HG03064 (cell line): ENCODE measurements around the gene TP53AIP1.

Experiments
- ATAC-seq: cut with Tn5 transposase; IDR thresholded peaks from one replicate; pipeline ENCODE4 v1.9.1; 2021; ENCODE audit warnings: low read depth; ENCODE audit not compliant: unreplicated experiment

Gene TP53AIP1

DNA sequence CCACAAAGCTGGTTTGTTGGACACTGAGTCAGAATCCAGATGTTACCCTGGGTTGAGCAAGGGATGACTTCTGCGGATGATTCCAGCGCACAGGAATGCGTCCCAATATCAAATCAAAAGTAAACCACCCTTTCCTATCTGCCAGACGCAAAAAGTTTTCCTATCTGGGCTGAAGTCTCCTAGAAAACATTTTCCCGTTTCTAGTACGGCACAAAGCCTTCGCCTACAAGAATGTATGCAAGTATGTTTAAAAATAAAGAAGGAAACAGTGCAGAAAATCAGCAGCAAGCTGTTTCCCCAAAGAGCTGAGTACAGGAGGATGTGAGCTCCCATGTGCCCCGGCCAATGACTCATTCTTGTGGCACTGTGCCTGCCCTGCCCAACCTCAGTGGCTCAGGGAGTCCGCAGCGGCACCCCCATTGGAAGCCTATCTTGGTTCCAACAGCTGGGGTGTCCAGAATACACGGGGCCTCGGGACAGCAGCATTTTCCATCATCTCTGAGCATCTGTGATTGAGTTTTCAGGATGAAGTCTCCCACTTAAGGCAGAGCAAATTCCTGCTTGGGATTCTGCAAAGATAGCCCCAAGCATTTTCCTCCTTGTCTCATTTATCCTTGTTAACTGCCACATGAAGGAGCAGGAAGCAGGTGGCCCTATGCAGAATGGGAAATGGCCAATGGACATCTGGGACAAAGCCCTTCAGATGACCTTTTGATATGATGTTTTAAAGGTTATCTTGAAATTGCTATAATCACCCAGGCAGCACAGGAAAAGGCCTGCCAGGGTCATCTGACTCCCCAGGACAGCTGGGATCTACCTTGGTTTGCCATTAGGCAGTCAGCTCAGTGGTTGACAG is 34.1 kb downstream of the TP53AIP1 start:
- no peak for ATAC-seq

DNA sequence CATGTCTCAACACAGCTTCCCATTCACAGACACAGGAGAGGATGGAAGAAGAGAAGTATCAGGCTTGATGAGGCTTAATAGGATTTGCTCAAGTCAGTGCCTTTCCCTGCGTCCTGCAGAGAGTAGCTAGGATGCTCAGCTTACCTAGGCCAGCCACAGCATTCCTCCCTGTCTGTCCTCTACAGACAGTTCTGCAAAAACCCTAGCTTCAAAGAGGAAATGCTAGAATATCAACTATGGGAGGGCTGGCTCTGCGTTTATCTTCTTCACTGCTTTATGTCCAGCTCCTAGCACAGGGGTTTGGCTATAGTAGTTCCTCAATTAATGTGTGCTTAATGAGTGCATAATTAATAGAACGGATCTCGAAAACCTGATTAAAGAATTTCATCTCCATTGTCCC is 35.1 kb downstream of the TP53AIP1 start:
- ATAC-seq = no peak

DNA sequence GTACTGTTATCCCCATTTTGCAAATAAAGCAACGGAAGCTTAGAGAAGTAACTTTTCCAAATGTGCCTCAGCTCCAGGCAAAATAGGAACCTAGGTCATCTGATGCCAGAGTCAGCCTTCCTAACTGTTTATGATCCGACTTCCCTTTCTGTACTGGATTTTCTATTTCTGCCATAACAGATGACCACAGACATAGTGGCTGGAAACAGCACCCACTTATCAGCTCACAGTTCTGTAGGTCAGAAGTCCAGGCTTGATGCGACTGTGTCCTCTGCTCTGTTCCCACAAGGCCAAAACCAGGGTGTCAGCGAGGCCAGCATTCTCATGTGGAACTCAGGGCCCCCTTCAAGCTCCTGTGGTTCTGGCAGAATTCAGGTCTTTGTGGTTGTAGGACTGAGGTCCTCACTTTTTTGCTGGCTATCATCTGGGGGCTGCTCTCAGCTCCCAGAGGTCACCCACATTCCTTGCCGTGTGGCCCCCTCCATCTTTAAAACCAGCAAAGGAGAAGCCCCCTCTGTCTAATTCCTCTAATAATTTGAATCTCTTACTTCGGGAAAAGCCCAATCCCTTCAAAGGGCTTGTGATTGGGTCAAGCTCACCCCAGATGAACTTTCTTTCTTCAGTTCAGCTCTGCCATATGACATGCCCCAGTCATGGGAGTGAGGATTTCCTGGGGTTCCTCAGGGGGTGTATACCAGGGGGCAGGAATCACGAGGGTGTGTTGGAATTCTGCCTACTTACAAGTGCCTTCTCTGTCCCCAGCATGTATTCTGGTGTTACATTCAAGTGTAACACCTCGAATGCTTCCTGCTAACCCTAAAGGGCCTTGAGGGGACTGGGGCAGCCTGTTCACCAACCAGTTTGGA is 36.3 kb downstream of the TP53AIP1 start:
- no peak for ATAC-seq

DNA sequence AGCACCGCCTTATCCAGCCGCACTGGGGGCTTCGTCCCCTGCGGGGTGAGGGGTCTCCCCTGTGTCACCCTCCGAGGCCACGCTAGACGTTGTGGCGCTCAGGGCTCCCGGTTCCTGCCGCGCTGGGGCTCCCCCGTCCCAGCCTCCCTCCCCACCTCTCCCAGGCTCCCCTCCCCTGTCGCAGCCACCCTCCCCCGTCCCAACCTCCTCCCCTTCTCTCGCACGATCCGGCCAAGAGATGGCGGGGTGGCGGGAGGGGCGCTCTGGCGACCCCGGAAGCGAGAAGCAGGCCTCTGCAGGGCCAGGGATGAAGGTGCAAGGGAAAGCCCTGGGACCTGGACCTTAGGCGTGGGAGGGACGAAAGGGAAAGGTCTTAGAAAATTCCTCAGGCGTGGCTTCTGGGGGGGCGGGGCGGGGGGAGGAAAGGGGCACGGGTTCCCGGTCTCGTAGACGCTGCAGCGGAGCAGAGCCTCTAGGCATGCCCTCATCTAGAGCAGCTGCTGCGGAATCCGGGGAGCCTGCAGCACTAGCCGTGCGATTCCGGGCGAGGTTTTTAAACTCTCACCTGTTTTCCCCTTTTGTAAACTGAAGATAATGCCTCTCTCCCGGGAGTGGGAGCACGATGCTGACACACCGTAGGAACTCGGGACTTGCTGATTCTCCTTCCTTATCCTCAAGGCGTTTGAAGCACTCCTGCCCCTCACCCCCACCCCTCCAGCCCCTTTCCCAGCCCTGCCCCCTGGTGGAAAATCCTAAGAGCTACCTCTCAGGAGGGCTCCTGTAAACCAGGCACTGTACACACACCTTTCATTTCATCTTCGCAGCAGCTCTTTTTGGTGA is 37.1 kb downstream of the TP53AIP1 start:
- ATAC-seq = no peak

DNA sequence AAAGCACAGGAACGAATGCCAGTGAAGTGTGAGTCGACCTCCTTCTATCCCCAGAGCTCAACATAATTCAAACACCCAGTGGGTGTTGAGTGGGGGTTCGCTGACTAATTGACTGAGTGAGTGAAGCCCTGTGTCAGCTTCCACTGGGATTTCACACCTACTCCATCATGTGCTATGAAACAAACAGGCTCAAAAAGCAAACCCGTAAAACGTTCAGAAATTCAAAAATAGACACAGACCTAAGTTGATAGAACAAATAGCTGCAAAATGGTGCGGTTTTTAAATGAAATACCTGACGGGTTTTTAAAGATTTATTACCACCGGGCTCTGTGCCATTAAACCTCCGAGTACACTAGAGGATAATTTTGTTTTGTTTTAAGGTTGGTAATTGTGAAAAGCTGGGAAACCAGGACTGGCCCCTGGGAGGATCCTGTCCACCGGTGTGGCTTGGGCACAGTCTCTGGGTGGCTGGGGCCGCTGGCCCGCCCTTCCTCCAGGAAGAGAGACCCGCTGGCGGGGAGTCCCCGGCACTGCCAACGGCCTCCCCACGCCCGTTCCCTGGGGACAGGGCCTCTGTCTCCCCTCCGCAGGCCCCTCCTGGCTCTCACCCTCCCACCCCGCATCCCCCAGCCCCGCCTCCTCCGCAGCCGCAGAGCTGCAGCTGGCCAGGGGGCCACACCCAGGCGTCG is 37.9 kb downstream of the TP53AIP1 start:
- ATAC-seq = no peak

DNA sequence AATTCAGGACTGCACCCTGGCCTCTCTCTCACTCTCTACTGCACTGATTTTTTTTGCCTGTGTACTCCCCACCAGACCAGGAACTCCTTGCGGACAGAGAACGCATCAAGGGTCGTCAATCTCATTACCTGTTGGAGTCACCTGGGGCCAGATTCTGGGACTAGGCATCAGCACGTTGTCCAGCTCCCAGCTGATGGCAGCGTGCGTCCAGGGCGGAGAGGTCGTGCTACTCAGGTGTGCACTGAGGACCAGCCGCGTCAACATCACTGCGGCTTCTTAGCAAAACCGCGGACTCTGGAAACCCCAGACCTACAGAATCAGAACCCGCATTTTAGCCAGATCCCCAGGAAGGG is 38.4 kb downstream of the TP53AIP1 start:
- ATAC-seq = no peak

DNA sequence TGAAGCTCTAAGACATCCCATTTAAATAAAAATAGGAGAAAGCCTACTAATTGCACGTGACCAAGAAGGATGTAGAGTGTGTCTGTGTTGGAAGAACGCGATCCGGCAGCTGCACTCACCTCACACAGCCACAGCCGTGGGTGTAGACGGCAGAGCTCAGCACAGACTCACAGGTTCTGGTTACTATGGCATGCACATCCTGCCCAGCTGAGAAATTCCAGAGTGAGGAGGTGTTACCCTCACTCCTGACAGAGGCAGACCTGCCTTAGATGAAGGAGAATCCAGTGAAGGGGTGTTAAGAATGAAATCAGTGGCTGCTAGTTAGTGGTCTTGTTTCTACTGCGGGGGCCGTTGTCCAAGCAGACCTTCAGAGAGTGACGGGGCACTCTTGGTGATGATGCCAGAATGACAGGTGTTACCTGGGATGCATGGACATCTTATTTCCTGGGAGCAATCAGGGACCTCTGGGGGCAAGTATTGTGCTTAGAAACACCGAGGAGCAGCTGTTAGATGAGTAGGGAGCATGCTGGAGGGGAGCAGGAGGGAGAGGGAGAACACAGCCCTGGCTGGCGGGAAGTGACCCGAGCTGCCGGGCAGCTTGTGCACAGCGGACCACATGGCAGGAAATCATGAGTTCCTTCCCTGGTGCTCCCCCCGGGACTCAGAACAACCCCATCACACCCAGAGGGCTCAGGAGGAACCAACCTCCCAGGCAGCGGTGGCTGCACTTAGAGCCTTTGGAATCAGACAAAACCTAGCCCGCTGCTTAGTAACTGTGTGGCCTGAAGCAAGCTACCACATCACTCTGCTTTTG is 39.2 kb downstream of the TP53AIP1 start:
- no peak for ATAC-seq

DNA sequence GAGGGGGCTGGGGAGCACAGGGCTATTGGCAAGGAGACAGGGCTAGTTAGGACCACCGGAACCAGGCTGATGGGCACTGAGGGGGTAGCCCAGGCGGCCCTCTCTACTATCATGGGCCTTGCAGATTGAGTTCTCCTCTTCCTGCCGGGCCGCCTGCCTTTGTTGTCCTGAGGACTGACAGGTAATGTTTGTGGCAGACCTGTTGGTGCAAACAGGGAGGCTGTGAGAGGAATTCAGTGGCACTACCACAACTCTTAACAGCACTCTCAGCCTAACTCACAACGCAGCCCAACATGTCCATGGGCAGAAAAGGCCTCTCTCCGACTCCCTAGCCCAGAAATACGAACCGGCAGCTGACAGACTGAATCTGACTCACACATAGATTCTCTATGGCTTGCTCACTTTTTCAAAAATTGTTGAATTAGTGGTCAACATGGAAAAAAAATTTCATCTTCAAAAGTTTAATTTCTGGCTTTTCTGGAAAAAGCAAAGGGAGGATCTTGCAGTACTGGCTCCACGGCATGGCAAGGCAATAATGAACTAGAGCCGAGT is 40.1 kb downstream of the TP53AIP1 start:
- ATAC-seq = no peak

DNA sequence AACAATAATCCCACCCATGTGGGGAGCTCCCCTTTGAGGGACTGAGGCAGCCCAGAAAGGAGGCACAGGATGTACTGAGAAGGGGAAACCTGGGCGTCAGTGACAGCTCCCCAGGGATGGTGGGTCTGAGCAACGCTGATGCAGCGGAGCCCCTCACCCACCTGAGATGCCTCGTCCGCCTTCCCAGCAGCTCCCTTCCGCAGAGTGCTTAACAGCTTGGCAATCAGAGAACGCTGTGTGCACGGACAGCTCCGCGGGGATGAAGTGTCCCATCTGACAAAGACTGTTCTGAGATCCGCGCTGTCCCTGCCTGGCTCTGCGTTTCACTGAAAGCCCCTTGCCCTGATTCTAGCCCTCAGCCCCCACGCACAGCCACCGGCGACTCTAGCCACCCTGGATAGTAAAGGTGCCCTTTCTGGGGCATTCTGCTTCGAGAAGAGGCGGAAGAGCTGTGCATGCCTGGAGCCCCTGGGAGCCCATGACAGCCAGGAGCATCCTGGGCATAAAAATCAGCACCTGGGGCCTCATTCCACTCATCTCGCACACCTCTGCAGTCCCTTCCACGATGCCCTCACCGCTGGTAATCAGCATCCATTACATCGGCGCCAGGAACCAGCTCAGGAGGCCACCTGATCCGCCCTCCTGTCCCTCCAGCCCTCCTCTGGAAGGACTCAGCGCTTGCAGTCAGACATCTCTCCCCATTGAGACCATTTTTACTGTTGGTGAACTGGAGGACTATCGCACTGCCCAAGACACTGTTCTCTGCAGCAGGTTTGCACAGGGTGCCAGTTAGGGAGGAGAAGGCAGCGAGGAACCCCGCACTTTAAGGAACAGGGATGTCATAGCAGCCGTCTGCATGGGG is 40.8 kb downstream of the TP53AIP1 start:
- ATAC-seq = no peak

DNA sequence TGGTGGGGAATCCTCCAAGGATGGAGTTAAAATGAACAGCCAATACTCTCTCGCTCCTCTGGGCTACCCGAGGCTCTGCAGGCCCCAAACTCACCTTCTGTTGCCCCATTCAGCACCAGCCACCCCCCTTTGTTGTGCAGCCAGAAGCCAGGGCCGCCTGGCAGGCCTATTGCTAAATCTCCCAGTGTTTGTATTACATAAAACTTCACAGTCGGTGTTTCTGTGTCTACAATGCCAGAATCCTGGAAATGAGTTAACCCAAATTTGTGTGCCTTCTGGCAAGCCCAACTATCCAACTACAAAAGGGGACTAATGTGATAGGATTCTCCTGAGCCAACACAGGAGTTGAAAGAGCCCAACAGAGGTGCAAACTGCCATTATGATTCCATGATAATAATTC is 42.2 kb downstream of the TP53AIP1 start:
- ATAC-seq = no peak

DNA sequence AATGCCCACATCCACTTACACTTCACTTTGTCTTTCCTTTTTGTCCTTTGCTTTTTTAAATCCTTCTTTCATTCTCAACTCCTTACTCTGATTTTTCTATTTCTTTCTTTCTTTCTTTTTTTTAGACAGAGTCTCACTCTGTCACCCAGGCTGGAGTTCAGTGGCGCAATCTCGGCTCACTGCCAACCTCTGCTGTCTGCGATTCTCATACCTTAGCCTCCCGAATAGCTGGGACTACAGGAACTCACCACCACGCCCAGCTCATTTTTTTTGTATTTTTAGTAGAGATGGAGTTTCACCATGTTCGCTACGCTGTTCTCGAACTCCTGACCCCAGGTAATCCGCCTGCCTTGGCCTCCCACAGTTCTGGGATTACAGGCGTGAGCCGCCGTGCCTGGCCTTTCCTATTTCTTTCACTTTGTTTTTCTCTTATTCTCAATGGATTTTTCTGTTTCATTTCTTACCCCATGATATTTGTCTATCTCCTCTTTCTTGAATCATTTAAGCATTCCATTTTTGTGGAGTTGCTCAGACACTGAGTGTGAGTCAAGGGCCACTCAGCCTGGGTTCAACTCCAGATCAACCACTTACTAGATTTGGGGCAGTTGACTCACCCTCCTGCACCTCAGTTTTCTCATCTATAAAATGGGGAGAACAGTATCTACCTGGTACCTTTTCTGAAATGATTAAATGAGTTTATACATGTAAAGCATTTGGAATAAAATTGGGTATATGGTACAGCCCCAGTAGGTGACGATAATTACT is 43.9 kb downstream of the TP53AIP1 start:
- no peak for ATAC-seq

DNA sequence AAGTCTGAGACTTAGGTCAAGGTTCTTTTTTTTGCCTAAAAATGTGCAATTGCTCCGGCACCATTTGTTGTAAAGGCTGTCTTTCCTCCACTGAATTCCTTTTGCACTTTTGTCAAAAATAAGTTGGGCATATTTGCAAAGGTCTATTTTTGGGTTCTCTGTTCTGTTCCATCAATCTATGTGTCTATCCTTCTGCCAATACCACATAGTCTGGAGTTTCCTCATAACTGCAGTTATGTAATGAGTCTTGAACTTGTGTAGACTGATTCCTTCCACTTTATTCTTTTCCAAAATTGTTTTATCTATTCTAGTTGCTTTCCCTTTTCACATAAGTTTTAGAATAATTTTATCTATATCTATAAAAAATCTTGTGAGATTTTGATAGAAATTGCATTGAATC is 44.8 kb downstream of the TP53AIP1 start:
- no peak for ATAC-seq

DNA sequence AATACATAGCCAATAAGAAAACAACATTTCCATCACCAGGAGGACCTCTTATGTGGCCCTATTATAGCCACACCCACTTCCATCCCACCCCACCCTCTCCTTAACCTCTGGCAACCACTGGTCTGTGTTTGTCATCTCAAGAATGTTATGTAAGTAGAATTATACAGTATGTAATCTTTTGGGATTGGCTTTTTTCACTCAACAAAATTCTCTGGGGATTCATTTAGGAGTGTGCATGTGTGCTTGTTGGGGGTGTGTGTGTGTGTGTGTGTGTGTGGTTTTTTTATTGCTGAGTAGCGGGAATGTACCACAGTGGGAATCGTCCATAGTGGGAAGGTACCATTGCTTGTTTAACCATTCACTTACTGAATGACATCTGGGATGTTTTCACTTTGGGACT is 46.3 kb downstream of the TP53AIP1 start:
- ATAC-seq = no peak

DNA sequence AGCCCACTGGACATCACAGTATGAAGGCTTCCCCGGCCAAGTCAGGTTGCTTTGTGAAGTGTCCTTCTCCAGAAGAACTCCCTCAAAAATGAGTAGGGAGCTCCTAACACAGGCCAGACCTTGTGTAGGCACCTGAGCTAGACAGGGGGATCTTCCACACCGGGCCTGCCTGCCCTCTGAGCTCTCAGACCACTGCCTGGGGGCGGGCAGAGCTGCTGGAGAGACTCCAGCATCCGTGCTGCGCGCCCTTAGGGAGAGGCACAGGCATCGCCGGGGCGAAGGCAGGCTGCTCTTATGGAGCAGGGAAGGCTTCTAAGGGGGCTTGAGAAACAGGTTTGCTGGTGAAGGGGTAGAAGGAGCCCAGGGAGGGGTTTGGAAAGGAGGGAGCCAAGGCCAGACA is 47.1 kb downstream of the TP53AIP1 start:
- no peak for ATAC-seq

DNA sequence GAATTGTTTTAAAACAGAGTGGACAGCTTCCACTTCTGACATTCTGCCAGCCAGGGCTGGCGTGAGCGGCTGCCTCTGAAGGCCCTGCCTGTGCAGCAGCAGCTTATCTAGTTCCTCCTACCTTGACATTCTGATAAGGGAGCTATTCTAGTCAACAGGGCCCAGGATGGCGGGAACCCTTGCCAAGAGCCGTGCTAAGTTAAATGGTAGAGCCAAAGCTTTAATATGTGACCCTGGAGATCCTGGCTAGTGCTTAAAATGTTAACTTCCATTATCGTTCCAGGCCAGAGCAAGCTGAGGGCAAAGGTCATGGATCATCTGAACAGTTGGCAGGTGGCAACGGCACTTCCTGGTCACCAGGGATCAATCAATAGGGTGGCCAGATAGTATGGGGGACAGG is 48.0 kb downstream of the TP53AIP1 start:
- no peak for ATAC-seq

DNA sequence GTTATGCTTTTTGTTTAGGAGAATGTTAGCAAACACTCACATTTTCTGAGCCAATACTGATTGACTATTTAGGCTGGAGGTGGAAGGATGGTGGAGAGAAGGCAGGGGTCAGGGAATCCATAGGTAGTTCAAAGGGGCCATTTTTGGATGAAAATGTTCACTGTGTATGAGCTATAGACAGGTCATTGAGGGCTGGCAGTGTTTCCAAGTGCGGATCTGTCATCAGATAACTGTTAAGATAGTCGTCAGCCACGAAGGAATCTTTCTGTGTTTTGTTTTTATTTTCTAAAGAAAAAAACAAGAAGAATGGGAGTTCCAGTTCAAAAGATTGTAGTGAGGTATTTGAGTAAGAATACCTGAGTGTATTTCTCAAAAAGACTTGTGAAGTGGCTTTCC is 48.4 kb downstream of the TP53AIP1 start:
- no peak for ATAC-seq

DNA sequence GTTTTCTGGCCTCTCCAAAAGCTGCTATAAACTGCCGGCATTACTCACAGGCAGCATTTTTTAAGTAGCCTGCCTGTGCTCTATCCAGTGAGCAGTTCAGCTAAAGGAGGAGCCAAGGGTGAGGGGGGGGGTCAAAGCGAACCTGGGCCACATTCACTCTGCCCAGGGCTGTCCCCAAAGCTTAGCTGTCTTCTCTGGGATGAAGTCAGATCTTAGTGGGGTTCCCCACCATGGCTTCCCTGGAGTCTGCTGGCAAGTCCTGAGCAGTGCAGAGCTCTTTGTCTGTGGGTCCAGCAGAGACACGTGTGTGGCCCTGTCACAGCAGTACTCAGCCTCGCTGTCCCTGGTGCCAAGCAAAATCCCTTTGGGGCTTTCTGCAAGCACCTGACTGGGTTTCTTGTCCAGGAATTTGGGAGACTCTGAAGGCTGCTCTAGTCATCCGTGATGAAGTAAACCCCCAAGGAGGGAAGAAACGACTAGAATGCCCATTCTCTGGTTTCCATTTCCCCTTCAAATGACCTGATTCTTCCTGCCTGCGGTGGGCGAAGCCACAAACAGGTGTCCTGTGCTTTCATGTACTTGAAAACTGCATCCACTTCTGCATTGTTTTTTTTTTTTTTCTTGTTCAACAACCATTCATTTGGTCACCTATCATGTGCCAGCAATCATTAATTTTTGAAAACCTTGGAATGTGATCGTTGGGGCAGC is 48.9 kb downstream of the TP53AIP1 start:
- peak; percentile 65 for ATAC-seq
